Stimulated activated CD4-positive, alpha-beta T cell treated with anti-CD3 and anti-CD28 coated beads, TNF-alpha, amount 100 ng/mL, for 24 hours (primary cell): Measurements from ENCODE around the gene G6PD.
"Not testable (repeated sequence)": the region's sequence is repeated elsewhere in the genome, so short reads cannot be mapped to it uniquely, and the experiment has no call there.

Source experiments
- DNase-seq, 3 experiments: peaks; one replicate each; pipeline ENCODE4 v3.0.0-alpha.2; 2020; ENCODE audit warnings: low read depth in 3 of 3

G6PD gene

GRCh38 chrX:154546354-154547244 is at the start of gene G6PD:
Gene G6PD (minus strand): TSS chrX:154546846. CDS start chrX:154546155, 691 bp downstream.
- peak; percentile 48 to 79 (median 59) for DNase-seq

GRCh38 chrX:154595559-154596249 is 49.1 kb upstream of the G6PD start:
- DNase-seq = no peak

GRCh38 chrX:154594491-154594890 is 47.8 kb upstream of the G6PD start:
- DNase-seq = no peak

- DNase-seq = no peak
These were observed 46.6 kb upstream of the G6PD start for GRCh38 chrX:154593201-154593600.

GRCh38 chrX:154592505-154592904 is 45.9 kb upstream of the G6PD start:
- DNase-seq = no peak

- DNase-seq = not testable (repeated sequence)
These were observed 43.8 kb upstream of the G6PD start for GRCh38 chrX:154590415-154590814.

- not testable (repeated sequence) for DNase-seq
These were observed 38.0 kb upstream of the G6PD start, which contains the start of gene CTAG1A for GRCh38 chrX:154584585-154585183. Gene CTAG1A (plus strand): TSS chrX:154585133. CDS start chrX:154585207, 74 bp downstream.

- DNase-seq = not testable (repeated sequence)
These were observed 36.3 kb upstream of the G6PD start for GRCh38 chrX:154582994-154583393.

GRCh38 chrX:154575076-154575475 is 28.4 kb upstream of the G6PD start:
- DNase-seq = not testable (repeated sequence)

GRCh38 chrX:154573061-154573460 is 26.4 kb upstream of the G6PD start:
- DNase-seq = not testable (repeated sequence)

GRCh38 chrX:154570361-154570760 is 23.7 kb upstream of the G6PD start:
- DNase-seq = not testable (repeated sequence)

- DNase-seq = not testable (repeated sequence)
These were observed 15.6 kb upstream of the G6PD start for GRCh38 chrX:154562295-154562694.

- not testable (repeated sequence) for DNase-seq
These were observed 13.7 kb upstream of the G6PD start for GRCh38 chrX:154560326-154560725.

- DNase-seq = not testable (repeated sequence)
These were observed 12.2 kb upstream of the G6PD start for GRCh38 chrX:154558896-154559295.

- not testable (repeated sequence) for DNase-seq
These were observed 11.5 kb upstream of the G6PD start for GRCh38 chrX:154558060-154558690.

GRCh38 chrX:154552112-154552806 is 5.6 kb upstream of the G6PD start:
- DNase-seq = not testable (repeated sequence)

- DNase-seq = no peak
These were observed 3.1 kb upstream of the G6PD start for GRCh38 chrX:154549766-154550165.

- DNase-seq = no peak
These were observed 1.3 kb upstream of the G6PD start for GRCh38 chrX:154548028-154548316.

- peak; percentile 74 to 85 (median 76) for DNase-seq
These were observed 790 bp upstream of the G6PD start, which contains the start of gene IKBKG for GRCh38 chrX:154547245-154548027. Gene IKBKG (plus strand): TSS chrX:154547620. CDS start chrX:154552003, 4,383 bp downstream.

GRCh38 chrX:154545673-154546274 is 872 bp downstream of the G6PD start:
- DNase-seq = no peak
